ENCODE data around the gene HOXD11. TPM values are rescaled to one million over a fixed set of nuclear protein-coding genes. Genes with fewer than 3 reads are reported as not detected.

The HOXD11 gene
- total RNA-seq, 2 donors from 2014 or later = 0.25 to 1.6 TPM

GRCh38 chr2:176115883-176116813, 9.1 kb downstream of the HOXD11 start, which contains the start of gene HOXD10:
TSS of gene HOXD10 (plus strand) at chr2:176116778. CDS start at chr2:176116834, 56 bp downstream.
- Histone ChIP-seq H3K36me3 (no peaks in the 10 kb centered on the region), H3K4me3 (peak within 1 kb of the TSS; percentile 11), H3K27me3 (peaks cover 81% of the 10 kb centered on the region), H3K27ac (no peak within 1 kb of the TSS), H3K4me1 (no peaks in the 10 kb centered on the region), H3K9ac (ENCODE audit: low read depth in 2 of 2, low read length in 2 of 2) (peak within 1 kb of the TSS; percentile 51 to 64), H3K9me3 (no peaks in the 10 kb centered on the region)
- DNase-seq = peak; percentile 48
- intact Hi-C loops (cut with DNase I) = no loop called here
- no peak for TF ChIP-seq CTCF (IDR thresholded peaks at IDR 0.05)

DNA sequence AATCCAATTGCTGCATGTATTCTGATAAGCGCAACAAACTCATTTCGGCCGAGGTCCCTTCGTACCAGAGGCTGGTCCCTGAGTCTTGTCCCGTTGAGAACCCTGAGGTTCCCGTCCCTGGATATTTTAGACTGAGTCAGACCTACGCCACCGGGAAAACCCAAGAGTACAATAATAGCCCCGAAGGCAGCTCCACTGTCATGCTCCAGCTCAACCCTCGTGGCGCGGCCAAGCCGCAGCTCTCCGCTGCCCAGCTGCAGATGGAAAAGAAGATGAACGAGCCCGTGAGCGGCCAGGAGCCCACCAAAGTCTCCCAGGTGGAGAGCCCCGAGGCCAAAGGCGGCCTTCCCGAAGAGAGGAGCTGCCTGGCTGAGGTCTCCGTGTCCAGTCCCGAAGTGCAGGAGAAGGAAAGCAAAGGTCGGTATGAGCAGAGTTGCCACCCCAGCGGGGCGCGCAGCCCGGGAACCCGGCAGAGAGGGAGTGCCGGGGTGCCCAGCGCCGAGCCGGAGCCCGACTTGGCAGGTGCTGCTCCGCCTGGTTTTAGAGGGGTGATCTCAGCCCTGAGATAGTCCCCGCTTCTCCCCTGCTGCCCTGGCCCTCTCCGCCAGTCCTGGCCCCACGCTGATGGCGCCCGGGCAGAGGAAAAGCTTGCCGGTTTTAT, 10.2 kb downstream of the HOXD11 start:
- TF ChIP-seq CTCF (IDR thresholded peaks at IDR 0.05) = no peak
- no peaks in the 10 kb centered on the region for H3K9me3 ChIP-seq
- H3K27me3 ChIP-seq = peaks cover 85% of the 10 kb centered on the region
- no peak overlapping the region for H3K4me3 ChIP-seq
- no peak for DNase-seq
- intact Hi-C loops (cut with DNase I) = no loop called here
- H3K9ac ChIP-seq (ENCODE audit: low read depth in 2 of 2, low read length in 2 of 2) = peak overlapping the region in 1 of 2 donors; percentile 34
- H3K27ac ChIP-seq = no peak overlapping the region
- no peaks in the 10 kb centered on the region for H3K4me1 ChIP-seq
- H3K36me3 ChIP-seq = no peaks in the 10 kb centered on the region

- H3K36me3 ChIP-seq = no peaks in the 10 kb centered on the region
- no peak overlapping the region for H3K9ac ChIP-seq (ENCODE audit: low read depth in 2 of 2, low read length in 2 of 2)
- H3K4me1 ChIP-seq = no peaks in the 10 kb centered on the region
- H3K27ac ChIP-seq = no peak overlapping the region
- peaks cover 85% of the 10 kb centered on the region for H3K27me3 ChIP-seq
- DNase-seq = no peak
- no peak for TF ChIP-seq CTCF (IDR thresholded peaks at IDR 0.05)
- H3K4me3 ChIP-seq = no peak overlapping the region
- H3K9me3 ChIP-seq = no peaks in the 10 kb centered on the region
- intact Hi-C loops (cut with DNase I) = no loop called here
Observed at GRCh38 chr2:176117823-176118371, 10.8 kb downstream of the HOXD11 start.

GRCh38 chr2:176118601-176119339, 11.7 kb downstream of the HOXD11 start:
- Histone ChIP-seq H3K36me3 (no peaks in the 10 kb centered on the region), H3K4me3 (no peak overlapping the region), H3K4me1 (no peaks in the 10 kb centered on the region), H3K9ac (ENCODE audit: low read depth in 2 of 2, low read length in 2 of 2) (no peak overlapping the region), H3K27ac (no peak overlapping the region), H3K27me3 (peaks cover 83% of the 10 kb centered on the region), H3K9me3 (no peaks in the 10 kb centered on the region)
- intact Hi-C loops (cut with DNase I) = no loop called here
- peak; percentile 36 for TF ChIP-seq CTCF (IDR thresholded peaks at IDR 0.05)
- DNase-seq = no peak

Measured in colonic mucosa (tissue), 4 donors.